HG02981 (cell line): ENCODE measurements around the gene PLPPR2.
A peak's percentile ranks its signal among the peaks of the same experiment; 100 is the strongest.
"Not testable (repeated sequence)": the region's sequence is repeated elsewhere in the genome, so short reads cannot be mapped to it uniquely, and the experiment has no call there.

Experiments used
- ATAC-seq: cut with Tn5 transposase; IDR thresholded peaks from one replicate; pipeline ENCODE4 v1.9.1; 2021; ENCODE audit warnings: mild to moderate bottlenecking, moderate library complexity; ENCODE audit not compliant: unreplicated experiment

The PLPPR2 gene

GRCh38 chr19:11339254-11340098 is 15.8 kb upstream of the PLPPR2 start, which contains the start of gene RAB3D:
TSS of gene RAB3D (minus strand) at chr19:11339657. CDS start at chr19:11337399, 2,258 bp downstream.
- ATAC-seq, result peak; percentile 74

DNA sequence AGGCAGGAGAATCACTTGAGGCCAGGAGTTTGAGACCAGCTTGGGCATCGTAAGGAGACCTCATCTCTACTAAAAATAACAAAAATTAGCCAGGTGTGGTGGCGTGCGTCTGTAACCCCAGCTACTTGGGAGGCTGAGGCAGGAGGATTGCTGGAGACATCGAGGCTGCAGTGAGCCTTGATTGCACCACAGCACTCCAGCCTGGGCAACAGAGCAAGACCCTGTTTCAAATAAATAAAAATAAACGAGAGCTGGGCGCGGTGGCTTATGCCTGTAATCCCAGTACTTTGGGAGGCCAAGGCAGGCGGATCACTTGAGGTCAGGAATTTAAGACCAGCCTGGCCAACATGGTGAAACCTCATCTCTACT is 15.1 kb upstream of the PLPPR2 start:
- not testable (repeated sequence) for ATAC-seq

DNA sequence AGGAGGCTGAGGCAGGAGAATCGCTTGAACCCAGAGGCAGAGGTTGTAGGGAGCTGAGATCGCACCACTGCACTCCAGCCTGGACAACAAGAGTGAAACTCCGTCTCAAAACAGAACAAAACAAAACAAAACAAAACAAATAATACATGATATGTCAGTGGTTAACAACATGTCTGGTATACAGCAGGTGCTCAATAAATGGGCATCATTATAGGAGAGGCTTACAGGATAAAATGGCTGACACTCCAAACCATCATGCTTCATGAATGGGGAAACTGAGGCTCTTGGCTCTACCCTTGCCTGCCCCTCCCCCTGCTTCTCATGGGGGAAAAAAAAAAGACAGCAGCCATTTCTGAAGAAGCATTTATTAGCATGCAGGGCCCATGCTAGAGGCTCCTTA is 12.8 kb upstream of the PLPPR2 start:
- ATAC-seq, result no peak

GRCh38 chr19:11345122-11345803 is 10.0 kb upstream of the PLPPR2 start:
- ATAC-seq, result no peak

DNA sequence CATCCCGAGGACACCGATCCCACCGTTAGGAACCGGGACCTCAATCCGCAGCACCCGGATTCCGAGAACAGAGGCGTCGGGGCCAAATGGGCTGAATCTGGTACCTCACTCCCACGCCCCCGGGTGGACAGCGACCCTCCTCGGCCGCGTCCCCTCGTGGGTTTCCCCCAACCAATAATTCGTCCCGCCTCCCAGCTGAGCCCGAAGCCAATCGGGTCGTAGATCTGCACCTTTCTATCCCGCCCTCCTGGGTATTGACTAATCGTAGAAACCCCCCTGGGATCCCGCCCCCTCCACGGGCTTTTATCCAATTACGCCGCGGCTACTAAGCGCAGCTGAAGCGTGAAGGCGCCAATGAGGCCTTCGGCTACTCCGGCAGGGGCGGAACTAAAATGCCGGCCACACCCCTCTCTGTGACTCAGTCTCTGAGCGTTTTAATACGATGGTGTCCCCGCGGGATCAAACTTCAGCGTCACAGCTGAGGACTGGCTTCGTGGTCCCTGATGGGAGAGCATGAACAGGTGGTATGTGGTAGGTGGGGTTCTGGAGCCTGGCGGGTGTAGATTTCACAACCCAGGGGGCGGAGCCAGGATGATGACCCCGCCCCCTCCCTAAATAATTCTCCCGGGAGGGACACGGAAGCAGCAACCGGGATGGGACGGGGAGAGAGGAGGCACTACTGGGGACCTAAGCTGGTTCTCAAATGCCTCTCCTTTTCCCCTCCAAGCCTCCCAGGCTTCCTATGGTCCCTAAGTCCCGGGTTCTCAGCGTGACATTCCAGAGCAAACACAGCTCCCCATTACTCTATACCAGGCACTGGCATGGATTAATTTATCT is 8.9 kb upstream of the PLPPR2 start, which contains the start of the genes CCDC159 and TMEM205:
CCDC159 (plus strand) TSS at position 416 of the 837 bp plus-strand sequence; CDS start at position 504, 88 bp downstream.
TMEM205 (minus strand) TSS at position 165 of the 837 bp plus-strand sequence. CDS start 649 bp downstream, outside the sequence.
- peak; percentile 91 for ATAC-seq

GRCh38 chr19:11347546-11348039 is 7.6 kb upstream of the PLPPR2 start:
- no peak for ATAC-seq

DNA sequence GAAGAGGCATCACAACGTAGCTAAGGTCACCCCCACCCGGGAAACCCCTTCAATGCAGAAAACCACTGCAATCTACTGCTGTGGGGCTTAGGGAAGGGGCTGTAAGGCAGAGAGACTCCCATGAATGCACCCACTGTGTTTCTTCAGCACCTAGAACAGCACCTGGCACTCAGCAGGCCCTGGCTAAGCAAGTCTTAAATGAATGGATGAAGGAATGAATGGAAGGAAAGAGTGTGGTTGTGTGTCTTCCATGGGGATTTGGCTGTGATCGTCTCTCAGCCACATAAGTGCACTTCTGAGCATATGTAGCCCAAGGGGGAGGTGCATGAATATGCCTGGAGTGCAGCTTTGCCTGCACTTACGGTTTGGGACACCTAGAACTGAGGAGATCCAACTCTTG is 6.1 kb upstream of the PLPPR2 start:
- ATAC-seq, result no peak

- ATAC-seq, result not testable (repeated sequence)
Observed at GRCh38 chr19:11354102-11354501, 1.1 kb upstream of the PLPPR2 start.

GRCh38 chr19:11356074-11356397 is 804 bp downstream of the PLPPR2 start:
- no peak for ATAC-seq

- no peak for ATAC-seq
Observed at GRCh38 chr19:11356676-11357550, 1.7 kb downstream of the PLPPR2 start.

GRCh38 chr19:11359421-11359820 is 4.2 kb downstream of the PLPPR2 start:
- no peak for ATAC-seq

DNA sequence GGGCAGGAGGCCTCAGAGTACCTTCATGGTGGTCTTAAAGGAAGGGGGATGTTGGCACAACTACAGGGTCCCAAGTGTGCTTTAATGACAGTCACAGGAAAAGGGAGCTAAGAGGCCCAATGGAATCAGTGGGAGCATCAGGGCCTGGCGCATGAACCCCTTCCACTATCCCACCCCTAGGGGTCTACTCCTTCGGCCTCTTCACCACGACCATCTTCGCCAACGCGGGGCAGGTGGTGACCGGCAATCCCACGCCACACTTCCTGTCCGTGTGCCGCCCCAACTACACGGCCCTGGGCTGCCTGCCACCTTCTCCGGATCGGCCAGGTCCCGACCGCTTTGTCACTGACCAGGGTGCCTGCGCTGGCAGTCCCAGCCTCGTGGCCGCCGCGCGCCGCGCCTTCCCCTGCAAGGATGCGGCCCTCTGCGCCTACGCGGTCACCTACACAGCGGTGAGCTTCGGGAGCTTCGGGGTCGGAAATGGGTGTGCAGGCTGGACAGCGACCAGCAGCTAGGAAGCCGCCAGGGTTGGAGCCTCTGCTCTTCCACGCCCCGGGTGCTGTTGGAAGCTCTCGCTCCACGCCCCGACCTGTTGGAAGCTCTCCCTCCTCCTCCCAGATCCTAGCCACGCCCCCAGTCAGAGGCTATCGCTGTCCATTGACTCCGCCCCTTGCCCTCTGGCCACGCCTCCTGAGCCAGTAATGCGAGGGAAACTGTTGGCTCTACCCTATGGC is 6.0 kb downstream of the PLPPR2 start:
- no peak for ATAC-seq

DNA sequence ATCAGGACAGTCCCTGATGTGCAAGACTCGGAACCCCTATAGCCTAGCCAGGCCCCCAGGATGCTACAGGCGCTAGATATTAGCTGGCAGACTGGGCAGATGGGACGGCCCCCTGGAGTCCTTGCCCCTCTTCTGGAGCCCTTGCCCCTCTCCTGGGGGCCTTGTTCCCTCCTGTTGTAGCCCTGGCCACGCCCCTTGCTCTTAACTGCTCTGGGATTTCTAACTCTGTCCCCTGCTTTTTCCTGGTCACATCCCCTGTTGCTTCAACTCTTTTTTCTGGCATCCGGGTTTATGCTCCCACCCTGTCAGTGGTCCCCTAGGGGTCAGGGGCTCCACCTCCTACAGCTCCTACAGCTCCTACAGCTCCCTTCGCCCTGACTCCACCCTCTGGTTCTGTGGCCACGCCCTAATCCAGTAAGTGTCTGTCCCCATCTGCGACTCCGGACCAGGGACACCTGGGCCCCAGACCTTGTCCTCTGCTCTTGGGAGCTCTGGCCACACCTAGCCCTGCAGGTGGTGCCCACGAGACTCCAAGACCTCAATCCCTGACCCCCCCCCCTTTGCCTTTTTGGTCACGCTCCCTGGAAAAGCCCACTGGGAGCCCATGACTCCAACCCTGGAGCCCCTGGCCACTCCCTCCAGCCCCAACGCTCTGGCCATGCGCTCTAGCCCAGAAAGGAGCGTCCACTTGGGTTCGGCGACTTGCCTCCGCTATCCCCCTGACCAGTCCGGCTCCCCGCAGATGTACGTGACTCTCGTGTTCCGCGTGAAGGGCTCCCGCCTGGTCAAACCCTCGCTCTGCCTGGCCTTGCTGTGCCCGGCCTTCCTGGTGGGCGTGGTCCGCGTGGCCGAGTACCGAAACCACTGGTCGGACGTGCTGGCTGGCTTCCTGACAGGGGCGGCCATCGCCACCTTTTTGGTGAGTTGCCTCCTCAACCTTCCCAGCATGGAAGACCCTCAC is 6.8 kb downstream of the PLPPR2 start:
- no peak for ATAC-seq

- no peak for ATAC-seq
Observed at GRCh38 chr19:11363881-11364280, 8.6 kb downstream of the PLPPR2 start.

DNA sequence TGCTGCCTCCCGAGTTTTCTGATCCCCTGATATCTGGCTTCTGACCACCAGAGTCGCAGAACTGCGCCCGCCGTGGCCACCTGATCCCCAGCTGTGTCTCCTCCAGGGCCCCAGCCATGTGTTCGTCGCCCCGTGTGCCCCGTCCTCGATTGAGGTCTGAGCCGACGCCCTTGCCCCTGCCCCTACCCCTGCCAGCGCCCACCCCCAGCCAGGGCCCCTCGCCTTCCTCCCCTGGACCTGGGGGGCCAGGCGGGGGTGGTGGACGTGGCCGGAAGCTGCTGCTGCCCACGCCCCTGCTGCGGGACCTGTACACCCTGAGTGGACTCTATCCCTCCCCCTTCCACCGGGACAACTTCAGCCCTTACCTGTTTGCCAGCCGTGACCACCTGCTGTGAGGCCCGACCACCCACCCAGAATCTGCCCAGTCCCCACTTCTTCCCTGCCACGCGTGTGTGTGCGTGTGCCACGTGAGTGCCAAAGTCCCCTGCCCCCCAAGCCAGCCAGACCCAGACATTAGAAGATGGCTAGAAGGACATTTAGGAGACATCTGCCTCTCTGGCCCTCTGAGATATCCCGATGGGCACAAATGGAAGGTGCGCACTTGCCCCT is 9.2 kb downstream of the PLPPR2 start:
- ATAC-seq, result no peak

DNA sequence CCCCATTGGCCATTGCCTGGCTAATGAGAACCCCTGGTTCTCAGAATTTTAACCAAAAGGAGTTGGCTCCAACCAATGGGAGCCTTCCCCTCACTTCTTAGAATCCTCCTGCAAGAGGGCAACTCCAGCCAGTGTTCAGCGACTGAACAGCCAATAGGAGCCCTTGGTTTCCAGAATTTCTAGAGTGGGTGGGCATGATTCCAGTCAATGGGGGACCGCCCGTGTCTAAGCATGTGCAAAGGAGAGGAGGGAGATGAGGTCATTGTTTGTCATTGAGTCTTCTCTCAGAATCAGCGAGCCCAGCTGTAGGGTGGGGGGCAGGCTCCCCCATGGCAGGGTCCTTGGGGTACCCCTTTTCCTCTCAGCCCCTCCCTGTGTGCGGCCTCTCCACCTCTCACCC is 9.7 kb downstream of the PLPPR2 start:
- no peak for ATAC-seq

- ATAC-seq, result no peak
Observed at GRCh38 chr19:11365557-11366117, 10.4 kb downstream of the PLPPR2 start.
